ENCODE results near the gene LIG1.
"Not testable (repeated sequence)": the region's sequence is repeated elsewhere in the genome, so short reads cannot be mapped to it uniquely, and the experiment has no call there.

LIG1 gene

GRCh38 chr19:48120505-48120904 is 49.6 kb downstream of the LIG1 start:
- no peak for DNase-seq

DNA sequence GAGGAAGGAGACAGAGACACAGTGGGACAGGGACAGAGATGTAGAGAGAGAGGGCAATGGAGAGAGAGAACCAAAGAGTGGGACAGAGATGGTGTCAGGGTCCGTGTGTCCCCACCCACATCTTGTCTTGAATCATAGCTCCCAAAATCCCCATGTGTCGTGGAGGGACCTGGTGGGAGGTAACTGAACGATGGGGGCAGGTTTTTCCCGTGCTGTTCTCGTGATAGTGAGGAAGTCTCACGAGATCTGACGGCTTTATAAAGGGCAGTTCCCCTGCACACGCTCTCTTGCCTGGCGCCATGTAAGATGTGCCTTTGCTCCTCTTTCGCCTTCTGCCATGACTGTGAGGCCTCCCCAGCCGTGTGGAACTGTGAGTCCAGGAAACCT is 52.0 kb downstream of the LIG1 start:
- no peak for DNase-seq

- DNase-seq = no peak
These were observed 52.5 kb downstream of the LIG1 start for GRCh38 chr19:48117515-48118130.

DNA sequence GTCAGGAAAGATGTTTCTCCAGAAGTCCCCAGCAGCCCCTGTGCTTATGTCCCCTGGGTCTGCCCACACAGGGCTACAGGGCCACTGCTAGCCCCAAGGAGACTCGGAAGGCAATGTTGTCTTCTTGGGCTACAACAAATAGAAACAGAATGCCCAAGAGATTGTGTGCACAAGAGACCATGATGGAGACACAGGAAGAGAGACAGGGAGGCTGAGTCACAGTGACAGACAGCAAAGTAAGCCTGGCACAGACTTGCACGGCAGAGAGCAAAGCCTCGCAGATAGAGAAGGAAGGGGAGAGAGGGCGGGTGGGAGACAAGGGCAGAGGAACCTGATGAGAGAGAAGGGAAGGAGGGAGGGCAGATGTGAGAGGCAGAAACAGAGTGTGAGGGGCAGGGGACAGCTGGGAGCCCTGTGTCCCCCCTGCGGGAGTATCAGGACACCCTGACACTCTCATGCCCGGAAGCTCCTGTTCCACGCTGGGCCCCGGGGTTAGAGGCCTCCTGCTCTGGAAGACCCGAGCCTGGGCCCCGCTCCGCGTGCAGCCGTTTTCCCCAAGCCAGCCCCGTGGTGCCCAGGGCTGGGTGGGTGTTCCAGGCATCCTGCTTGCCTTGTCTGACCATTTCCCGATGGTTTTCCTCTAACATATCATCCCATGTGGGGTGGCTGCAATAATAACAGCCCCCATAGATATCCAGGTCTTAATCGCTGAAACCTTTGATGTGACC is 56.8 kb downstream of the LIG1 start:
- no peak for DNase-seq

DNA sequence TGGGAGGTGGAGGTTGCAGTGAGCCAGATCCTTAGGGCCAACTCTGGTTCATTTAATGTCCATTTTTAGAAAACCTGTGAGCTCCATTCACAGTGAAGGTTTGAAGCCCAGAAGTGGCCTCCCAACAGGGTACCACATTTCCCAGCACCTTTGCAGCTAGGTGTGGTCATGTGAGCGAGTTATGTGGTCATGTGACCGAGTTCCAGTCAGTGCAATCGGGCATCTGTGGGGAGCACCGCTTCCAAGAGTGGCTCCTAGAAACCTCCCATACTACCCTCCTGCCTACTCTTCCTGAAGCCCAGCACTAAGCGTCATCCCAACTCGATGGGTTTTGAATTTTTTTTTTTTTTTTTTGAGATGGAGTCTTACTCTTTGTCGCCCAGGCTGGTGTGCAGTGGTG is 58.9 kb downstream of the LIG1 start:
- no peak for DNase-seq

DNA sequence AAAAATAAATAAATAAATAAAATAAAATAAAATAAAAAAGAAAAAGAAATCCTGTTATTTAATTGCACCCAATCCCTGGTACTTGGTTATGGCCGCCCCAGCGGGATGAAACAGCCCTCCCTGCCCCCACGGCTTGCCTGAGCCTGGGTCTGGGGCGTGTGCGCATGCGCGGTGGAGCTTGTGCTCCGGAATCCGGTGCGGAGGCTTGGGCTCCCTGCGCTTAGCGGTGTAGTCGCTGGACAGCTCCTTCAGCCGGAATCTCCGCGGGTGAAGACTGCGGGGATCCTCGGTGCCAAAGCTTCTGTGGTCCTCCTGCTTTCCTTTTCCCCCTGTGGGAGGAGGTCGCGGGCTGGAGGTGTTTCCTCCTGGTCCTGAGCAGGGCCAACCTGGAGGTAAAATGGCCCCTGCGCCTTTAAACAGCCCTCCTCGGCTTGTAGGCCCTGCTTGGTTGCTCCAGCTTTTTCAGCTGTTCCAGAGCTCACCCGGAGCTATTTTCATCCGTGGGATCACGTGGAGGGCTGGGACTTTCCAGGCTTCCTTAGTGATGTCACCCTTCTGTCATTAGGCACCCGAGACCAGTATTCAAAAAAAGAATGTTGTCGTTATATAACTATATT is 59.7 kb downstream of the LIG1 start, which contains the start of gene PLA2G4C:
PLA2G4C (minus strand) TSS at position 468 of the 617 bp plus-strand sequence. CDS start 4,288 bp downstream, outside the sequence.
- DNase-seq = peak; percentile 93

DNA sequence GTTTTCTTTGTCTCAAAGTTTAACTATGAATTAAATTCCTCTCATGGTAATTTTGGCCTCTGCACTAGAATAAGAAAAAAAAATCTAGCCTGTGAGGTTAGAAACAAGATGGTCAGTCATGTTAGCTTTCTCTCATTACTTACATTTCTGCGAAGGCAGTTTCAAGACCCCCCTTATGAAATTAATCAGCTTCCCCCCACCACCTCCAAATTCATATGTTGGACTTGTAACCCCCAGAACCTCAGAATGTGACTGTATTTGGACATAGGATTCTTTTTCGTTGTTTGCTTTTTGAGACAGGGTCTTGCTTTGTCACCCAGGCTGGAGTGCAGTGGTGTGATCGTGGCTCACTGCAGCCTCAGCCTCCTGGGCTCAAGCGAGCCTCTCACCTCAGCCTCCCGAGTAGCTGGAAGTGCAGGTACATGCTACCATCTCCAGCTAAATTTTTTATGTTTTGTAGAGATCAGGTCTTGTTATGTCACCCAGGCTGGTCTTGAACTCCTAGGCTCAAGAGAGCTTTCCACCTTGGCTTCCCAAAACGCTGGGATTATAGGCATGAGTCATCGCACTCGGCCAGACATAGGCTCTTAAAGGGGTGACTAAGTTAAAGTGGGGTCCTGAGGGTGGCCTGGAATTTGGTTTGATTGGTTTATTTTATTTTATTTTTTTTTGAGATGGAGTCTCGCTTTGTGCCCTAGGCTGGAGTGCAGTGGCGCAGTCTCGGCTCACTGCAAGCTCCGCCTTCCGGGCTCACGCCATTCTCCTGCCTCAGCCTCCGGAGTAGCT is 61.0 kb downstream of the LIG1 start:
- no peak for DNase-seq

DNA sequence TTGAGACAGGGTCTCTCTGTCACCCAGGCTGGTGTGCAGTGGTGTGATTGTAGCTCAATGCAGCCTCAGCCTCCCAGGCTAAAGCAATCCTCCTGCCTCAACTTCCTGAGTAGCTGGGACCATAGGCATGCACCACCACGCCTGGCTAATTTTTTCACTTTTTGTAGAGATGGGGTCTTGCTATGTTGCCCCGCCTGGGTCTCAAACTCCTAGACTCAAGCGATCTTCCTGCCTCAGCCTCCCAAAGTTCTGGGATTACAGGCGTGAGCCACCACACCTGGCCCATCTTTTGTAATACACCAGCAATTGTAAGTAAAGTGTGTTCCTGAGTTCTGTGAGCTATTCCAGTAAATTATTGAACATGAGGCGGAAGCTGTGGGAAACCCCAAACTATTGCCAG is 66.2 kb downstream of the LIG1 start:
- no peak for DNase-seq

- no peak for DNase-seq
These were observed 67.0 kb downstream of the LIG1 start for GRCh38 chr19:48102870-48103751.

- no peak for DNase-seq
These were observed 74.5 kb downstream of the LIG1 start for GRCh38 chr19:48095612-48096175.

- no peak for DNase-seq
These were observed 75.3 kb downstream of the LIG1 start for GRCh38 chr19:48094855-48095203.

GRCh38 chr19:48094129-48094854 is 75.9 kb downstream of the LIG1 start:
- no peak for DNase-seq

GRCh38 chr19:48091111-48091718 is 78.9 kb downstream of the LIG1 start:
- not testable (repeated sequence) for DNase-seq

DNA sequence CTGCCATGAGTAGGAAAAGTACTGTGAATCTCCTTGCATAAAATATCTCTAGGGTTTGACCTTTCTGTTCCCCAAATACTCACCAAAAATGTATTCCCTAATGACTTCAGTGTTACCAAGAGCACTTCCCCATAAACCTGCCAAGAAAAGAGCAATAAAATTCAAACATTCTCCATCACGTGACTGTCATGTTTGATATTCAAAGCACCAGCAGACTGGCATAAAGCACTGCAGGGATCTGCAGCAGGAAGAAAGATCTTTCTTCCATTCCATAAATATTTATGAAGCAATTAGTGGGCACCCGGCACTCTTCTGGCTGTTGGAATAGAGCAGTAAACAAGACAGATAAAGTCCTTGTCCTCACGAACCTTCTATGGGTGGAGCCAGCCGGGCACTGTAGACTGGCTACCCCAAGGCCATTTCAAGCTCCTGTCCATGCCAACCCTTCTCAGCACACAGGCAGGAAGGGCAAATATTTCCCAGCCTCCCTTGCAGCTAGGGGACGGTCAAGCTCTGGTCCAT is 79.8 kb downstream of the LIG1 start:
- DNase-seq = no peak

DNA sequence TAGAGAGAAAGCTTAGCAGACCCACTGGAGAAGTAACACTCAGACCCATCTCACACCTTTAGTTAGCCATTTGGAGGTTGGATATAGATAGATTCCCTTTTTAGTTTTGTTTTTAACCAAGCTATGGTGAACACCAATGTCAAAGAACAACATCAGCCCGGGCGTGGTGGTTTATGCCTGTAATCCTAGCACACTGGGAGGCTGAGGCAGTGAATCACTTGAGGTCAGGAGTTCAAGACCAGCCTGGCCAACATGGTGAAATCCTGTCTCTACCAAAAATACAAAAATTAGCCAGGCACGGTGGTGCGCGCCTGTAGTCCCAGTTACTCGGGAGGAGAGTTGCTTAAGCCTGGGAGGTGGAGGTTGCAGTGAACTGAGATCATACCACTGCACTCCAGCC is 81.2 kb downstream of the LIG1 start:
- DNase-seq = not testable (repeated sequence)

DNA sequence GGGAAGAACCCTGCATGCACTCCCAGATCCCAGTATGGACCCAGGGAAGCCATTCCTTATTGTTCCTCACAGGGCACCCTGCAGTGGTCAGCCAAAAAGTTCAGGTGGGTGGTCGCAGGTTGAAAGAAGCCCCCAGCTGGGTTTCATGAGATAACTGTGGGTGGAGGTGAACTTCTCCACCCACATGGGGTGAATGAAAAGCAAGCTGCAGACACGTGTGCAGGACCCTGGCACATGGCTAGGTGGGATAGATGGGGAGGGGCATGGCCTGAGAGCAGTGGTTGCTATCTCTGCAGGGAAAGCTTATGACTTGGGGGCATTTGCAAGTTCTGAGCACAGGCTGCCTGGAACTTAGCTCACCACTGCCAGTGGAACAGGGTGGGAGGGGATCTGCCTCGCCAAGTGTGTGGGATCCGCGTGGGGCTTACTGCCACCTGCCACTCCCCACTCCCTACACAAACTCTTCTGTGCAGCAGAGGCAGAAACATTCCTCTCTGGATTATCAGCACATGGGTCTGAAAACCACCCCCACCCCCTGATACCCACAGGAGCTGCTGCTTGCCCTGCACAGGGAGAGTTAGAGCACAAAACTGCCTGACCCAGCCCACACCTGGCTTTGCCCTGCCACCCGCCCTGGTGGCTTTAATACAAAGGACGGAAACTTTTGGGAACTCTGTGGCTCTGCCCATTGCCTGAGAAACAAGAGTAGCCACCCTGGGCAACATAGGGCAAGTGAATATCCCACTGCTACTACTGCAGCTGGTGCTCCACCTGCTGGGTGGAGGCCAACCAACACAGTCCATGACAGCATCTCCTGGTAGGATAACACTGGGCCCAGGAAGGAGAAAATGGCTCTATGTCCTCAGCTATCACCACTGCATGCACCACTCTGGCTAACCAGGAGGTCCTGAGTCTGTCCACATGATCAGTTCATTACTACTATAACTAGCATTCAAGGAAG is 84.0 kb downstream of the LIG1 start:
- DNase-seq = no peak

DNA sequence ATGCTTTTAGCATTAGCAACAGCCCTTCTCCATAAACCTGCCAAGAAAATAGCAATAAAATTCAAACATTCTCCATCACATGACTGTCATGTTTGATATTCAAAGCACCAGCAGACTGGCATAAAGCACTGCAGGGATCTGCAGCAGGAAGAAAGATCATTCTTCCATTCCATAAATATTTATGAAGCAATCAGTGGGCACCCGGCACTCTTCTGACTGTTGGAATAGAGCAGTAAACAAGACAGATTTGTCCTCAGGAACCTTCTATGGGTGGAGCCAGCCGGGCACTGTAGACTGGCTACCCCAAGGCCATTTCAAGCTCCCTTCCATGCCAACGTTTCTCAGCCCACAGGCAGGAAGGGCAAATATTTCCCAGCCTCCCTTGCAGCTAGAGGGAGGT is 85.1 kb downstream of the LIG1 start:
- no peak for DNase-seq

DNA sequence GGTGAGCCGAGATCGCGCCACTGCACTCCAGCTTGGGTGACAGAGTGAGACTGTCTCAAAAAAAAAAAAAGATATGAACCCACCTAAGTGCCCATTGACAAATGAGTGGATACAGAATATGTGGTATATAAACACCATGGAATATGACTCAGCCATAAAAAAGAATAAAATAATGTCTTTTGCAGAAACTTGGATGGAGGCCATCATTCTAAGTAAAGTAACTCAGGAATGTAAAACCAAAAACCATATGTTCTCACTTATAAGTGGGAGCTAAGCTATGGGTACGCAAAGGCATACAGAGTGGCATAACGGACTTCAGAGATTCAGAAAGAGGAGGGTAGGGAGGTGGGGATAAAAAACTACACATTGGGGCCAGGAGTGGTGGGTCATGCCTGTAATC is 89.0 kb downstream of the LIG1 start:
- no peak for DNase-seq

DNA sequence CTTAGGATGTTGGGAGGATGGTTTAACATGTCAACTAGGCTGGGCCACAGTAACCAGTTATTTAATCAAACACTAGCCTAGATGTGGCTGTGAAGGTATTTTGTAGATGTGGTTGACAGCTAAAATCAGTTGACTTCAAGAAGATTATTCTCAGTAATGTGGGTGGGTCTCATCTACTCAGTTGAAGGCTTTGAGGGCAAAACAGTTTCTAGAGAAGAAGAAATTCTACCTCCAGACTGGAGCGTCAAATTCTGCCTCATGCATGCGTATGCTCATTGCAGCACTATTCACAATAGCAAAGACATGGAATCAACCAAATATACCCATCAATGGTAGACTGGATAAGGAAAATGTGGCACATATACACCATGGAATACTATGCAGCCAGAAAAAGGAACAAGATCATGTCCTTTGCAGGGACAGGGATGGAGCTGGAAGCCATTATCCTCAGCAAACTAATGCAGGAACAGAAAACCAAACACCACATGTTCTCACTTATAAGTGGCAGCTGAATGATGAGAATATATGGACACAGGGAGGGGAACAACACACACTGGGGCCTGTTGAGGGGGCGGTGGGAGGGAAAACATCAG is 99.9 kb downstream of the LIG1 start:
- DNase-seq = not testable (repeated sequence)
